ENCODE measurements around the gene SESTD1. TPM values are rescaled to one million over a fixed set of nuclear protein-coding genes. Genes with fewer than 3 reads are reported as not detected.
A peak's percentile ranks its signal among the peaks of the same experiment; 100 is the strongest.
"Not testable (repeated sequence)": the region's sequence is repeated elsewhere in the genome, so short reads cannot be mapped to it uniquely, and the experiment has no call there.

The SESTD1 gene
- polyA plus RNA-seq, 10 donors: 30.3 to 48.6 (median 37.6) TPM

DNA sequence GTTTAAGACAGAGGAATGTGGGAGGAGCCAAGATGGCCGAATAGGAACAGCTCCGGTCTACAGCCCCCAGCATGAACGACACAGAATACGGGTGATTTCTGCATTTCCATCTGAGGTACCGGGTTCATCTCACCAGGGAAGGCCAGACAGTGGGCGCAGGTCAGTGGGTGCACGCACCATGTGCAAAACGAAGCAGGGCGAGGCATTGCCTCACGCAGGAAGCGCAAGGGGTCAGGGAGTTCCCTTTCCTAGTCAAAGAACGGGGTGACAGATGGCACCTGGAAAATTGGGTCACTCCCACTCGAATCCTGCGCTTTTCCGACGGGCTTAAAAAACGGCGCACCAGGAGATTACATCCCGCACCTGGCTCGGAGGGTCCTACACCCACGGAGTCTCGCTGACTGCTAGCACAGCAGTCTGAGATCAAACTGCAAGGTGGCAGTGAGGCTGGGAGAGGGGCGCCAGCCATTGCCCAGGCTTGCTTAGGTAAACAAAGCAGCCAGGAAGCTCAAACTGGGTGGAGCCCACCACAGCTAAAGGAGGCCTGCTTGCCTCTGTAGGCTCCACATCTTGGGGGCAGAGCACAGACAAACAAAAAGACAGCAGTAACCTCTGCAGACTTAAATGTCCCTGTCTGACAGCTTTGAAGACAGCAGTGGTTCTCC lies 68.6 kb downstream of the SESTD1 start:
- DNase-seq: not testable (repeated sequence)

DNA sequence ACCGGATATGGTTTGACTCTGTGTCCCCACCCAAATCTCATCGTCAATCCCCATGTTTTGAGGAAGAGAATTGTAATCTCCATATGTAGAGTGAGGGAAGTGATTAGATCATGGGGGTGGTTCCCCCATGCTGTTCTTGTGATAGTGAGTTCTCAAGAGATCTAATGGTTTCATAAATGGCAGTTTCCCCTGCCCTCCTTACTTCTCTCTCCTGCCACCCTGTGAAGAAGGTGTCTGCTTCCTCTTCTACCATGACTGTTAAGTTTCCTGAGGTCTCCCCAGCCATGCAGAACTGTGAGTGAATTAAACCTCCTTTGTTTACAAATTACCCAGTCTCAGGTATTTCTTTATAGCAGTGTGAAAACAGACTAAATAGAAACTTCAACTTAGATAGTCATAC lies 69.5 kb downstream of the SESTD1 start:
- peak in 1 of 3 donors; percentile 0 for DNase-seq

DNA sequence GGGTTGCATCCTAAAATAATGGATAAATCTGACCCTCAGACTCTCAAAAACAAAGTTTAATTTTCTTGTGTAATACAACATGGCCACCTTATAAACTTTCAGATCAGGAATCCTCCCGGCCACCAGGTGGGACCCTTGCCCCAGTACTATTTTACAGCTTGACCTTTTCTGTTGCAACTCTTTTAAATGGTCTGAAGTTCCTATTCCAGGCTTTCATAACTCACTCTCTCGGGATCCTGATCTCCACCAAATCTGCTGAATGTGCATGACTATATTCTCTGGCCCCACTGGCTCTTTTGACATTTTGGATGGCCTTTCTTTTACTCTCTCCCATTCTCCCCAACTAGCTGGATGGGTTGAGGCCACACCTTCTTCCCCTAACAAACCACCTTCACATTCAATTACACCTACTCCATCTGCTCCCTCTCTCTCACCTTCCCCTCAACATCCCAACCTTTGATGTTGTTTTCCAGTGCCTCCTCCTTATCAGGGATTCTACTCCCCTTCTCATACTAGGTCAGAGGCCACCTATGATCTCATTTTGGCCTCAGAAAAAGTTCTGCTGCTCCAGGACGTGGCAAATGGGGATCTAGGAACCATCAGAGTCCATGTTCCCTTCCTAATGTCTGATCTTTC lies 70.8 kb downstream of the SESTD1 start:
- peak in 1 of 3 donors; percentile 0 for DNase-seq

DNA sequence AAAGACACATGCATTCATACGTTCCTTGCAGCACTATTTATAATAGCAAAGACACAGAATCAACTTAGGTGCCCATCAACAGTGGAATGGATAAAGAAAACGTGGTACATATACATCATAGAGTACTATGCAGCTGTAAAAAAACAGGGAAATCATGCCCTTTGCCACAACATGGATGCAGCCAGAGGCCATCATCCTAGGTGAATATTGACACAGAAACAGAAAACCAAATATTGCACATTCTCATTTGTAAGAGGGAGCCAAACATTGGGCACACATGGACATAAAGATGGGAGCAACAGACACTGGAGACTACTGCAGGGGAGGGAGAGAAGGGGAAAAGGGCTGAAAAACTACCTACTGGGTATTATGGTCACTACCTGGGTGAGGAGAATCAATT lies 73.5 kb downstream of the SESTD1 start:
- DNase-seq: no peak

DNA sequence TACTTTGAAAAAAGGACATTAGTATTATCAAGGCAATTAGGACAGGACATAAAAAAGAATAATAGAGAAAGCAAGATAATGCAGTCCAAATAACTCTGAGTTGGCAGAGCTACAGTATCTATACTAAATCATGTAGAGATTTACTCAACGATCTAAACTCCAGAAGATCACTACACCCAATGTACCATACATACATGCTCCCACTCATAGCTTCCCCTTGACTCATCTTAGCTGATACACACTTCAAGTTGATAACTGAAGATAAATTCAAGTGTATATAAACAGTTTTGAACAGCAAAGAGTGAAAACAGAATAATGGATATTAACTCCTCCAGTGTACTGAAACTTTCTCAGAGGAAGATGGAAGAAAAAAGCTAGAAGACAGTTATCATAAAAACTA lies 78.5 kb downstream of the SESTD1 start:
- DNase-seq: peak in 1 of 3 donors; percentile 0

DNA sequence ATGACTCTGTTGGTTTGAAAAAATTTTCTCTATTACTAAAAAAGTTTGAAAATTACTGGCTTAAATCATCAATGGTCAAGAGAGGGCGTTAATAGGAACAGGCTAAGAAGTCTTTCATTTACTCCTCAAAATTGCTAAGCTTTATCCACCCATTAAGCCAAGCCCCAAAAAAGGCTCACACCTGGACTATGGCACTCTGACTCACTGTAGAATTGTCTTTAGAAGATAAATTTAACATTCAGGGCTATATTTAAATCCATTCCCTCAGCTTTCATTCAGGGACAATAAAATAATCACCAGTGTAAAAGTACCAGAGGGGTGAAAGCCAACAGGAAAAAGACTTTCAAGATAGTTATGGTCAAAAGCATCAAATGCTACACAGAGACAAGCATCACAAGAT lies 80.0 kb downstream of the SESTD1 start:
- no peak for DNase-seq

DNA sequence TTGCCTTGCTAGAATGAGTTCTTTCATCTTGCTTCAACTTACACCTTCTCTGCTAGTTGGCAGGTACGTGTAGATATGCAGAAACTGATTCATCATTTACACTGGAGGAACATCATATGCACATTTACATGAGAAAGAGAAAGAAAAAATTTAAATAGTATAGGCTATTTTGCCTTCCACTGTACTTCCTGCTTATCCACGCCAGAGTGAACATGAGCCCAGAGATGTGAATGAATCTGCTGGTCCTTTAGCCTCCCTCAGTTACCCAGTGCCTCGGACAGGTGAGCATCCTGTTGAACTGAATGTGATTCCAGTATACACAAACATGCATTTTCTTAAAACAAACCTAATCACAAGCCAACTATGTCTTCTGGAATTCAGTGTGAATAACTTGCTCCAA lies 83.6 kb downstream of the SESTD1 start:
- DNase-seq: no peak

DNA sequence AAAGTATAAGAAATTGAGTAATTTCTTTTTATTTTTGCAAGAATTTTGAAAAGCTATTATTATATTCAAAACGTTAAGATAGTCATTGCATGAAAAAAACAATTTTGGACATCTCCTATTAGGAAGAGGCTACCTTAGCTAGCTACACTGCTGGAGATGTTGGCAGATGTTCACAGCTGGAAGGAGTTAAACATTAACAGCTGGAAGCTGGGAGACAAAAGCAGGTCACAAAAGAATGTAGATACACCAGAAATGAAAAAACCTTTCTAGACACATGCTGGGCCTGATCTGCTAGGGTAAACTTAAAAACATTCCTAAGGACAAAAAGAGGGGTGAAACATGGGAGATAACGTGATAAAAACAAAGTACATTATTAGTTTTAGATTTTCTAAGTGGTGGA lies 84.4 kb downstream of the SESTD1 start:
- DNase-seq: no peak

DNA sequence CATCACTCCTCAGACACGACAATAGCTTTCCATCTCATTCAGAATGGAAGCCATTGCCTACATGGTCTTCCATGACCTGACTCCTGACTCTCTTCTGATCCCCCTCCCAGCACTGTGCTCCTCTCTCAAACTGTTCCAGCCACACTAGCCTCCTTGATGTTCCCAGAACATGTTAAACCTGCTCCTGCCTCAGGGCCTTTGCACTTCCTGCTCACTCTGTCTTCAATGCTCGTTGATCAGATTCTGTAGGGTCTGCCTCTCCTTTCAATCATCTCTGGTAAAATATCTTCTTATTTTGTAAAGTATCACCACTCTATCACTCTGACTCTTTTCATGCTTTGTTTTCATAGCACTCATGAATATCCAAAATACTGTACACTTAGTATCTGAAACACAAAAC lies 84.9 kb downstream of the SESTD1 start:
- no peak for DNase-seq

DNA sequence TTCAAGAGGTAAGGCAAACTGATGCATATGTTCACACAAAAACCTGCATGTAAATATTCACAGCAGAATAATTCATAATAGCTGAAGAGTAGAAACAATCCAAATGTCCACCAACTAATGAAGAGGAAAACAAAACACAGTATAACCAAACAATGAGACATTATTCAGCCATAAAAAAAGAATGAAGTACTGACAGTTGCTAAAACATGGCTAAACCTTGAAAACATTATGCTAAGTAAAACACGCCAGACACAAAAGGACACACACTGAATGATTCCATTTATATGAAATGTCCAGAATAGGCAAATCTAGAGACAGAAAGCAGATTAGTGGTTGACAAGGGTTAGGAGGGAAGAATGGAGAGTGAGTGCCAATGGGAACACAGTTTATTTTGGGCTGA lies 86.9 kb downstream of the SESTD1 start:
- no peak for DNase-seq

DNA sequence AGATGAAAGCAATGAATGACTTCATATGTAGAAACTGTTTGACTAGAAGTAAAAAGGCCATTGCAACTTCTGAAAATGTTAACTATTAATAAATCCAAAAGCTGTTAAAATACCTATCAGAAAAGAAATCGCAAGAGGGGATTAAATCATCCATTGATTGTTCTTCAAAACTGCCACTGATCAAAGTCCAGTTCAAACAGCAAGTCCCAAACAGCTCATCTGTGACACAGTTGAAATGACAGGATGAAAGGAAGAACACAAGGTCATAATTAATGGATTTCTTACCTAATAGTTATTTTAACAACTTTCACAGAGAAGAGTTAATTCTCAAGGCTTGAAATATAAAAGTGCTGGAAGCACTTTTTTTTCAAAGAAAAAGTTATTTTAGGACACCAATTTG lies 90.4 kb downstream of the SESTD1 start:
- no peak for DNase-seq

DNA sequence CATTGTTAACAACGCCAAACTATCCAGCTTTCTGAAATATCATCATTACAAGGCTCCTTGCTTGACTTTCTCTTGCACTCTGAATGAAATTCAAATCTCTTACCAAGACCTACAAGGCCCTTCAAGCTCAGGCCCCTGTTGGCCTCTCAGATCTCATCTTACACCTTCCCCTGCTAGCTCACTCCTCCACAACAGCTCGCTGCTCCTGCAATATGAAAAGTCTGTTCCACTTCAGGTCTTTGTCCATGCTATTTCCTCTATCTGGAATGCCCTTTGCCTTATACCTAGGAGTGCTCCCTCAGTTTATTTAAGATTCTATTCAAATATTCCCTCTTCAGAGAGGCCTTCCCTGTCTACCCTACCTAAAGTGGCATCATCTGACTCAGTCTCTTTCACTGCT lies 91.7 kb downstream of the SESTD1 start:
- no peak for DNase-seq

DNA sequence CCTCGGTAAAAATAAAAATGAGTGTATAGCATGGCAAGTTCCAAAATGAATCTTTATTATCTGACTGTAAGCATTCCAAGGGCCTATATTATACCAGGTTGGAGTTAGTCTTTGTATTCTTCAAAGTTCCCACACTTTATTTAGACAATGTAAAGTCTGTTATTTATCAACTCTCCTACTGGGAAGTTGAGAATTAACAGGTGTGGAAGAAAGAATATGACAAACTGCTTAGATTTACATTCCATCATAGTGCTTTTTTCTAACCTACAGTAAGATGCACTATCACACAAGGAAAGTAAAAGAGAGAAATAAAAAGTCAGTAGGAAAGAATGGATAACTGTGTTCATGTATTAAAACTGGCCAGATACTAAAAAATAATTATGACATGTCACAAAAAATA lies 93.3 kb downstream of the SESTD1 start:
- DNase-seq: no peak

DNA sequence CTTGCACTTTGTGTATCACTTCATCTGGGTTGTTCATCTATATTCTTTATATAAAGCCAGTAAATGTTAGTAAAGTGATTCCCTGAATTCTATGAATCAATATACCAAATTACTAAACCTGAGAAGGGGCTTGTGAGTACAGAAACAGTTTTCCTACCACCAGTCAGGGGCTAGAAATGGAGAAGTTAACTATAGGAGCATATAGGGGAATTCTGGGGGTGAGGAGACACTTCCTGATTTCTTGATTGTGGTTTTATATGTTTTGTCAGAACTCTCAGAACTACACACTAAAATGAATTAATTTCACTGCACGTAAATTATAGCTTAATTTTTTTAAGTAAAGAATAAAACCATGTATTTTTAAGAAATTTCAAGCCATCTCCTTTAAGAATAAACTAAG lies 93.7 kb downstream of the SESTD1 start:
- no peak for DNase-seq

DNA sequence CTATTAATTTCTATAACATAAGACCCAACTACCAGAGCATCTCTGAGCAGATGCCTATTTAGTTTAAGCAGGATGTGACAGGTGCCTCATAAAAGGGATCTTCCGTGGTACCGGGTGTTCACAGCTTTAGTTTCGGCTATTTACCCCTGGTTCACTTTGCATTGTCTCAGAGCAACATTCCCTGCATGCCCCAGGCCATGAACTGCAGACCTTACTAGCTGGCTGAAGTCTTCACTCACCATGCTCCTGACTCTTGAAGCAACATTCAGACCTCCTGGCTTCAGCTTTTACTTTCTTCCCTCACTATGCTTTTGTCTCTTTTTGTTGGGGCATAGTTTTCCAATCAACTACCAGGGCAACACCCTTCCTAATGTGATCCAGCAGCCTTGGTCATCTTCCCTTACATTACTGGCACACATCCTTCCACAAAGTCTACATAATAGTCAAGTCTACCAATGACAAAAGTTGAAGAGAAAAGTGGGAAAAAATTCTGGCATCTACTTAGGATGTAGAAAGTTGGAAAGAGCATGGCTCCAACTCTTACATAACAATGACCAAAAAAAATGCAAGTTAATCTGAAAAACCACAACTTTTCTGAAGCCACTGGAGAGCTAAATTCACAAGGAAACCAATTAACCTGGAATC lies 99.2 kb downstream of the SESTD1 start:
- no peak for DNase-seq

DNA sequence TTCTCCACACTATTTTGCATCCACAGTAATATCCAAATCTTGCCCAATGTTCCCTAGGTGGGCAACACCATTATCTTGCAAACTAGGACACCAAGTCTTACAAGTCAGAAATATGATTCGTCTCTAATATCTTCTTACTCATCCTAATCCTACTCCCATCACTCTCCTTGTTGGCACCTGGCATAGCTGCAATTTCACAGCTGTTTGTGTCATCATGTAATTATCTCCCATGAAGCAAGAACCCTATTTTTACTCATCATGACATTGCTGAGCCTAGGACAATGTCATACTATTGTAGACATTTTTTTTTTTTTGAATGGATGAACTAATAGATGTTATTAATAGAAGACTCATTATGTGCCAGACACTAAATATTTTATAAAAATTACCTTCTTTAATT lies 123.4 kb downstream of the SESTD1 start:
- DNase-seq: peak in 2 of 3 donors; percentile 2 to 6

DNA sequence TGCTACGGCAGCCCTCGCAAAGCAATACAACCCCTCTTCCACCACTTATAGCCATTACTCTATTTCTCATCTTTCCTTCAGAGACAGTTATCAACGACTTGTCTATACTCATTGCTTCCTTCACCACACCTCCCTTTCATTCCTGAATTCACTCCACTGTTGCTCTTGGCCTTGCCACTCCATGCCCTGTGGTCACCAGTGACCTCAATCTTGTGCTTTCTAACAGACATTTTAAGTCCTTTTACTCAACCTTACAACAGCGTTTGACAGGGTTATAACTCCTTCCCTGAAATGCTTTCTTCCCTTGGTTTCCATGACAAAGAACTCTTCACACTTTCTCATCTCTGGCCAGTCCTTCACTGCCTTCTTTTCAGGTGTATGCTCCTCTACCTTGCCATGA lies 124.1 kb downstream of the SESTD1 start:
- no peak for DNase-seq

DNA sequence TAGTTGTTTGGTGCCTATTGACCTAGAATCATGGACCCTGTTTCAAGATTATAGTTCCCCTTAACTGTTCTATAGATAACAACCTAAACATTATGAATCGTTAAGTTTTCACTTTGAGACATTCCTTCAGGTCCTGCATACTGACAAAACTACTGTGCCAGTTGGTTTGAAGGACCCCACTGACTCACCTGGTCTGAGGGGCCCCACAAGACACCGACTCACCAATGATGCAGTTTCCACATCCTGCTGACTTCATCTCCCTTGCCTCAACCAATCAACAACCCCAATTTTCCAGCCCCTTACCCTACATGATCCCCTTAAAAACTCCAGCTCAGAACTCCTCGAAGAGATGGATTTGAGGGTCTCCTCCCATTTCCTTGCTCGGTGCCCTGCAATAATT lies 125.1 kb downstream of the SESTD1 start:
- DNase-seq: no peak

DNA sequence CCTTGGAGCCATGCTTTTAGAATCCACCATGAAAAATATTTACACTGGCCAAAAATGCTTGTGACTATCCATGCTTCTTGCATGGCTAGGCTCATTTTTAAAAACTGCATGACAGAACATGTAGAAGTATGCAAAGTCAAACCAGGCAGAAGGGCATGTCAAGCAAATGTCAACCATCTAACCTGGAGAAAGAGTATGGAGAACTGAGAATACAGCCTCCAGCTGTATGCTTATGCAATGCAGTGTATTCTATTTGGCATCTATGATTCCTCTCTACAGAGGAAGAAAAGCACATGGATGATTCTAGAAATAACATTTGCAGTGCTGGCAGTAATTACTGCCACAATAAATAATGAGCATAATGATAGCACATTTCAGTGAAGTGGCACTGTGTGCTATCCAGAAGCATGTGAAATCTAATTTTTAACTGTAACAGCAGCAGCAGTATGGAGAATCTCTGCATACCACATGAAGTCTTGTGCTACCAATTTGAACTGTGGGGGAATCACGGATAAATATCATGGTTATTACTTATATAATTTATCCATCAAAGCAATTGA lies 127.4 kb downstream of the SESTD1 start:
- no peak for DNase-seq

DNA sequence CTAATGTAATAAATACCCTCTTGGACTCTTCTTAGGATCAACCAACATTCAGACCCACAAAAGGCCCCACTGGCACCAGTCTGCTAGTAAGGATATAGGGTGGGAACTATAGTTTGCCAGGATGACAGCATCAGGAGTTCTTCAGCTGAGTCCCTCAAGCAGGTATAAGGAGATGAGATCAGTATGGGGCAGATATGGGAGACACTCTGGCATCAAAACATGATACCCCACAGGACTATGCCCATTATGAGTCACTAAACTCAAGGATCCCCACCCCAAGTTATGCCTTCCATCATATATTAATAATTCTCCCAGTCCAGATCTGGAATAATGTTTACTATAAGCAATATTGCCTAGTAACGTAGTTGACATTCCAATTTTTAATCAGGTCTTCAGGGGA lies 131.6 kb downstream of the SESTD1 start:
- DNase-seq: no peak

DNA sequence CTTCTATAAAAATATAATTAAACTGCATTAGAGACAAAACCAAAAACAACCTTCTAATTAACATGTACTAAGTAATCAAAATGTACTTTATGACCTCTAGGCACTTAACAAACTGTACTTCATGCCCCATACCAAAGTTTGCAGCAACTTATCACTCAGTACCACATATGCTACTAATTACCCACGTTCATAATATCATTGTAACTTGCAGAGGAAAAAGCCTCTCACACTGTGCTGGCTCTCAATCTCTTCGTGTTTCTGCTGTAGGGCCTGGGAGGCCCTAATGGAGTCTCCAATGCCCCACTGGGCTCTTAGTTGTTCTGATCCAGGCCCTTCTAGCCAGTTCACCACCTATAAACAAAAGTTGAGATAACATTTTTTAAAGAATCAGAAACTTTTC lies 132.6 kb downstream of the SESTD1 start:
- no peak for DNase-seq

DNA sequence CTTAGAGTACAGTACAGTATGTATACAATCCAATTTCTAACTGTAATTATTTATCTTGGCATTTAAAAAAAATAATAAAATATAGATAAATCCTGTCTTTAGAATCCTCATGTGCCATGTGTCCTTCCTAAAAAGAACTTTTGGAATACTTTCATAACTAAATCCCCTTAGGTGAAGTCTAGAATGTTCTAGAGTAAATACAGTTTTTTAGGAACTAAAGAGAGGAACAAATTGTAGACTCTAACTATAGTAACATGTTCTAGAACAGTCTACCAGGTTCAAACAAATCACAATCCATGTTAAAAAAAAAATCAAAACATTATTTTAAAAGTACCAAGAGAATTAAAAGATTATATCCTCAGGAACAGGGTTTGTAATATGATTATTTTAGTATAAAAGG lies 134.1 kb downstream of the SESTD1 start:
- DNase-seq: no peak

DNA sequence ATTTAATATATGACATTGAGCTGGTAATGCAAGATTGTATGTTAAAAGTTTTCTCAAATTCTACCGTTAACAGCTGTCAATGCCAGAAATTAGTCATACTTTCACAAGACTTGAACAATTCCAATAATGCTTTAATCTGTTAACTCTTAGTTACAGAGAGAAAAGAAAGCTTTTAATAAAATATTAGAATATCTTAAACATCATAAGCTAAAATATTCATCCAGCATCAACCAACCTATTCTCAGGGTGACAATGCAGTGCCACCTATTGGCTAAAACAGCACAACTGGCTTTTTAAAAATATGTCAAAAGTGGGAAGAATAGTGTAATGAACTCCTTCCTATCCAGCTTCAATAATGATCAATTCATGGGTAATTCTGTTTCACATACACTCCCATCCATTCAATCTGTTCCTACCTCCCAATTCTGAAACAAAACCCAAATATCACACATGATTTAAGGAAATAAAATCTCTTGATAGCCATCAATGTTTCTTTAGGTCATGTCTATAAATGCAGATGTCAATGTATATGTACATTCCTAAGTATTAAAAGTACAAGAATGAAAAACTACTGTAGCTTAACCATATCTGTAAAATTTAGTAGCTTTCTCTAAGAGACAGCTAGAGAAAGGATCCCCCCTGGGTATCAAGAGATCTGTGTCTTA lies 134.9 kb downstream of the SESTD1 start:
- peak in 1 of 3 donors; percentile 13 for DNase-seq
